Measurements from ENCODE around the gene RET. TPM values are rescaled to one million over a fixed set of nuclear protein-coding genes. Genes with fewer than 3 reads are reported as not detected.

The RET gene
- total and polyA plus RNA-seq, 2 of the 8 experiments (the other 6 are each of a cell fraction or from before 2014, with no cell fraction given), result 6.7 to 8.4 TPM

GRCh38 chr10:43137717-43138020 is 60.8 kb downstream of the RET start:
- Histone ChIP-seq H4K20me1 (replicated peaks in 1 of 2; ENCODE audit: control insufficient read depth in 1 of 2, insufficient read depth in 2 of 2, low read length in 2 of 2) (peaks cover 0 to 2% of the 10 kb centered on the region in 2 experiments), H4K8ac (ENCODE audit: extremely low read depth, insufficient read depth, low read length) (no peak overlapping the region), H2BK15ac (ENCODE audit: low read length) (no peak overlapping the region), H3K4me2 (ENCODE audit: insufficient read depth in 1 of 2, low read depth in 2 of 2, low read length in 2 of 2) (peak overlapping the region; percentile 69 to 78), H3K14ac (ENCODE audit: insufficient read length) (no peak overlapping the region), H3K79me1 (ENCODE audit: low read depth, low read length) (no peaks in the 10 kb centered on the region), H4K91ac (replicated peaks; ENCODE audit: insufficient read length, low read length) (peak overlapping the region; percentile 59), H3K18ac (ENCODE audit: extremely low read depth, low read length) (peak overlapping the region; percentile 71), H3K4me3 (ENCODE audit: extremely low read depth in 1 of 4, insufficient read depth in 2 of 4, low read depth in 3 of 4, low read length in 4 of 4) (peak overlapping the region; percentile 71 to 93 (median 80)), H2AFZ (ENCODE audit: low read length) (peak overlapping the region; percentile 37; the same call in 1 of the 2 replicates), H3K4me1 (replicated peaks in 1 of 4; ENCODE audit: control insufficient read depth in 3 of 4, insufficient read depth in 4 of 4, low read length in 3 of 4) (peaks cover 0 to 2% (median 0%) of the 10 kb centered on the region in 4 experiments; a peak in 4 of 7 replicates), H3K27me3 (replicated peaks in 1 of 4; ENCODE audit: control insufficient read depth in 3 of 4, extremely low read depth in 1 of 4, insufficient read depth in 3 of 4, low read length in 3 of 4) (peaks cover 0 to 7% (median 1%) of the 10 kb centered on the region in 4 experiments; a peak in 3 of 7 replicates), H3K9ac (replicated peaks in 1 of 4; ENCODE audit: extremely low read depth in 1 of 4, low read depth in 3 of 4, low read length in 3 of 4) (peak overlapping the region in 3 of 4 experiments; percentile 29 to 32 (median 29); a peak in 5 of 7 replicates), H3K9me3 (ENCODE audit: insufficient read depth in 2 of 2, low read depth in 1 of 2, low read length in 1 of 2) (no peaks in the 10 kb centered on the region), H4K5ac (ENCODE audit: insufficient read length, low read depth, low read length) (no peak overlapping the region), H2BK5ac (ENCODE audit: low read depth, low read length) (no peak overlapping the region), H2BK12ac (ENCODE audit: low read depth, low read length) (peak overlapping the region; percentile 72; the same call in 1 of the 2 replicates), H2AK5ac (ENCODE audit: low read depth, low read length) (no peak overlapping the region), H3K36me3 (ENCODE audit: control insufficient read depth in 2 of 4, insufficient read depth in 4 of 4, low read length in 3 of 4) (no peaks in the 10 kb centered on the region), H2BK20ac (ENCODE audit: low read length) (no peak overlapping the region), H3K79me2 (ENCODE audit: control insufficient read depth in 1 of 2, insufficient read depth in 2 of 2, low read length in 2 of 2) (peaks cover 0 to 12% of the 10 kb centered on the region in 2 experiments; a peak in 1 of 4 replicates), H3K27ac (ENCODE audit: low read depth, low read length) (no peak overlapping the region), H3K56ac (replicated peaks; ENCODE audit: insufficient read length, low read depth, low read length) (no peak overlapping the region), H3K4ac (replicated peaks; ENCODE audit: insufficient read length, low read depth, low read length) (peak overlapping the region; percentile 44), H2BK120ac (replicated peaks; ENCODE audit: low read depth, low read length) (no peak overlapping the region), H3K23me2 (ENCODE audit: low read depth, low read length) (peaks cover 14% of the 10 kb centered on the region), H3K23ac (ENCODE audit: insufficient read length) (no peak overlapping the region)
- POLR2A ChIA-PET (ENCODE audit: partially characterized antibody), result interaction anchor here (1.0 kb wide), 2 partner anchors 21 to 37 kb away, joined by 3 read pairs; no protein-coding TSS in a partner anchor
- CTCF ChIA-PET (ENCODE audit: partially characterized antibody), result interaction anchor here (0.7 to 1.4 kb wide), 2 partner anchors 19 to 68 kb away, joined by 3 to 6 read pairs; no protein-coding TSS in a partner anchor
- FAIRE-seq (no peak), DNase-seq (ENCODE audit: low read depth in 1 of 2, low spot score in 2 of 2) (peak in 1 of 2 experiments; percentile 69)
- WGBS, 2 experiments (ENCODE audit: extremely low coverage in 1 of 2, insufficient coverage in 1 of 2, insufficient read length in 1 of 2, insufficient replicate concordance in 2 of 2, low coverage in 1 of 2, low lambda C conversion rate in 2 of 2, missing lambda C conversion rate in 1 of 2), result 0% methylated on average over 26 of the region's 30 CpGs; no CpG with 5 or more reads in 1 of the 2 experiments
- TF ChIP-seq BACH1 (IDR thresholded peaks at IDR 0.05; ENCODE audit: low read length) (peak; percentile 9; the same call in 1 of the 2 replicates), RBBP5 (IDR thresholded peaks at IDR 0.05; ENCODE audit: borderline replicate concordance, low read depth, low read length) (peak; percentile 52; the same call in 1 of the 2 replicates)

All from H1 (cell line).